T-helper 9 cell (primary cell): Measurements from ENCODE around the gene CRY1.
"Not testable (repeated sequence)": the region's sequence is repeated elsewhere in the genome, so short reads cannot be mapped to it uniquely, and the experiment has no call there.

ENCODE experiments used
- DNase-seq: peaks from one replicate; pipeline ENCODE4 v3.0.0-alpha.2; 2020

CRY1 gene

DNA sequence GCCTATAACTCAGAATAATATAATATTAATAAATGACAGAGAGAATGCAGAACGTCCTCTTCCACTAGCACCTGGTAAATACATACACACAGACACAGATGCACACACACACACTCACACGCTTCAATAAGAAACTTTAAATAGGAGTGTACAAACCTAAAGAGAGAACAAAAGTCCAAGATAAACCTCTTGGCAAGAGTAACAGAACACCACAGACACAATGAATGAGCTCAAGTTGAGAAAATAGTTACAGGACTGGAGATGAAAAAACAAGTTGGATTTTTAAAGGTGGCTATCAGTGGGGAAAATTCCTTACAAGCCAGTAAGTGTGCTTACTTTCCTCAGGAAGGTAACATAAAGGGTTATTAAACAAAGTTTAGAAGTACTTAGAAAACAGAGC, 35.2 kb downstream of the CRY1 start:
- no peak for DNase-seq

DNA sequence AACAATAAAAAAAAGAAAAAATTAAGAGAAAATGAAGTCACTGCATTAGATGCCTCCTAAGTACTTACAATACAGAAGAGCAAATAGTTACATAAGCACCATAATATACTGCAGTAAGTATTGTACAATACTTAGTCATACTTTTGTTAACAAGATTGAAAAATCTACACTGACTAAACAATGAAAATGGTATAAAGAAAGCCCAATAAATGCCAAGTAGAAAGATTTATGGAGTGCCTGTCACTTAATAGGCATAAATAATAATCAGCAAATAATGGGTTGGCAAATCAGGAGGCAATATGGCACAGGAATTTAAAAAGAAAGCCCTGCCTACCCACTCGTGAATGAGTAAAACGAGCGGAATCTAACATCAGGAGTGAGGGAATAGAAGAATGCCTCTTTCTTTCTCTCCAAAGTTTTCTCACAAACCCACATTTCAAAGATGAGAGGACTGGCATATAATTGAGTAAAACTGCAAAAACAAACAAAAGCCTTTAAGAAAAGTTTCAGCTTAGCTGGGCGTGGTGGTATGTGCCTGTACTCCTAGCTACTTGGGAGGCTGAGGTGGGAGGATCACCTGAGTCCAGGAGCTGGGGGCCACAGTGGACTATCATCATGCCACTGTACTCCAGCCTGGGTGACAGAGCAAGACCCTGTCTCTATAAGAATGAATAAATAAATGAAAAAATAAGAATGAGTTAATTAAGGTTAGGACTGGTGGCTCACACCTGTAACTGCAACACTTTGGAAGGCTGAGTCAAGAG, 36.1 kb downstream of the CRY1 start:
- DNase-seq, result no peak

DNA sequence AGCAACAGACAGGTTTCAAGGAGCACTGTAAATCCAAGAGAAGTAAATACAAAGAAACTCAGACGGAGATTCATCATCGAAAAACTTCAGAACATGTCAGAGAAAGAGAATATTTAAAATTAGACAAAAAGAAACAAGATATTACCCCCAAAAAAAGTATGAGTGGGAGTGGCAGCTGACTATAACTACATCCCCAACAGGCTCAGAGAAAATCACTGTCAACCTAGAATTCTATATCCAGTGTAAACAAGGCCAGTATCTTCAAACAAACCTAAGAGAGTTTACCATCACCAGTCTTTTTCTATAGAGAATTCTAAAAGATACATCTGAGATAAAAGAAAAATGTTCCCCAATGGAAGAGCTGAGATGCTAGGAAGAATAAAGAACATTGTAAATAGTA, 39.6 kb downstream of the CRY1 start:
- no peak for DNase-seq

DNA sequence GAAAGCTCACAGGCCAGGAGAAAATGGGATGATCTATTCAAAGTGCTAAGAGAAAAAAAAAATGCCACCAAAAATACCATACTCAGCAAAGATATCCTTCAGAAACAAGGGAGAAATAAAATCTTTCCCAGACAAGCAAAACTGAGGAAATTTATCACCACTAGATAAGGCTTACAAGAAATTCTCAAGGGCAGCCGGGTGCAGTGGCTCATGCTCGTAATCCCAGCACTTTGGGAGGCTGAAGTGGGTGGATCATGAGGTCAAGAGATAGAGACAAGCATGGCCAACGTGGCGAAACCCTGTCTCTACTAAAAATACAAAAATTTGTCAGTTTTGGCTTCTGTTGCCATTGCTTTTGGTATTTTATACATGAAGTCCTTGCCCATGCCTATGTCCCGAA, 48.2 kb downstream of the CRY1 start:
- no peak for DNase-seq

DNA sequence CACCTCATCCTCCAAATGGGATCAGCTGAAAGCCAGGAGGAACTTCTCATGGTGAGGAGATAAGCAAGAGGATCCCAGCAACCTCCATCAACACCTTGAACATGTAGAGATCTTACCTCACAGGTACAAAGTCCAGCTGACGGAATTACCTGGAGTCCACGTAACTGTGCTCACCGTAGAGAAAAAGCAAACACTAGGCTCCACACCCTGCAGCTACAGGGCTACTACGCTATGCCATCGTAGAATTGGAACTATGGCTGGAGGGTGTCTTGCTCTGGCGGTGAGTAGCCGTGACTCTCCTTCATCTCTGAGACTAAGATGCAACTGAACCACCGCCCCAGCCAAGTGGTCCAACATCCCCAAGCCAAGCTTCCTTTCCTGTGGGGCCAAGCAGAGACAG, 50.5 kb downstream of the CRY1 start:
- no peak for DNase-seq

DNA sequence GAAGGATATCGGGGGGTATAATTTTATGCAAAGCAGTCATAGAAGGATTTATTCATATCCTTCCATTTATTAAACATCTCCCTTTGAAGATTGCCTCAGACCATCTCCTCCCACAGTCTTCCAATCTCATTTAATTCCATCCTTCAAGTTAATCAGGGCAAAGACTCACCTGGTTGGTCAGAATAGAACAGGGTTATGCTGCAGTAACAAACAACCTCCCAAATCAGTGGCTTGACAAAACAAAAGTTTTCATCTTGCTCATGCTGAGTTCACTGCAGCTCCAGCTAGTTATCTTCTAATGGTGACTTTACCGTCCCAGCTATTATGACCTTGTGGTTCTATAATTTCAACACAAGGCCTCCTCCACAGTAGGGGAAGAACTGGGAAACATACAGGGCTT, 57.6 kb downstream of the CRY1 start:
- no peak for DNase-seq

DNA sequence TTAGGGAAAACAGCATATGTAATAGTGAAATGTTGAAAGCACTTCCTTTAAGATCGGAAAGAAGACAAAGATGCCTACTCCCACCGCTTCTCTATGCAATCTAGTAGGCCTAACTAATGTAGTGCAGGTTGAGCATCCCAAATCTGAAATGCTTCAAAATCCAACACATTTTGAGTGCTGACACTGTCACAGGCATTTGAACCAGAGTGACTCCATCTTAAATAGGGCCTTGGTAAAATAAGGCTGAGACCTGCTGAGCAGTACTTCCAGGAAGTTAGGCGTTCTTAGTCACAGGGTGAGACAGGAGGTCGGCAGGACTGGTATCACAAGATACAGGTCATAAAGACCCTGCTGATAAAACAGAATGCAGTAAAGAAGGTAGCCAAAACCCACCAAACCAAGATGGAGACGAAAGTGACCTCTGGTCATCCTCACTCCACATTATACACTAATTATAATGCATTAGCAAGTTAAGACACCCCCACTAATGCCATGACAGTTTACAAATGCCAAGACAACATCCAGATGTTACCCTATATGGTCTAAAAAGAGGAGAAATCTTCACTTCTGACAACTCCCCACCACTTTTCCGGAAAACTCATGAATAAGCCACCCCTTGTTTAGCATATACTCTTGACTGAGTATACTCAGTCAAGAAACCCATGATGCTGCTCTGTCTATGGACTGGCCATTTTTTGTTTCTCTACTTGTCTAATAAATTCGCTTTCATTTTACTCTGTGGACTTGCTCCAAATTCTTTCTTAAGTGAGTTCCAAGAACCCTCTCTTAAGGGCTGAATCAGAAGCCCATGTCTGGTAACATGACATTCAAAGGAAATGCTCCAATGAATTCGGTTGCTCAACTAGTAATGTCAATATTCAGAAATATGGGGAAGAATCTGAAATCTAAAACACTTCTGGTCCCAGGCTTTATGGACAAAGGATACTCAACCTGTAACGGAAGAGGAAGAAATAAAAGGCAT, 59.3 kb downstream of the CRY1 start:
- DNase-seq, result no peak

DNA sequence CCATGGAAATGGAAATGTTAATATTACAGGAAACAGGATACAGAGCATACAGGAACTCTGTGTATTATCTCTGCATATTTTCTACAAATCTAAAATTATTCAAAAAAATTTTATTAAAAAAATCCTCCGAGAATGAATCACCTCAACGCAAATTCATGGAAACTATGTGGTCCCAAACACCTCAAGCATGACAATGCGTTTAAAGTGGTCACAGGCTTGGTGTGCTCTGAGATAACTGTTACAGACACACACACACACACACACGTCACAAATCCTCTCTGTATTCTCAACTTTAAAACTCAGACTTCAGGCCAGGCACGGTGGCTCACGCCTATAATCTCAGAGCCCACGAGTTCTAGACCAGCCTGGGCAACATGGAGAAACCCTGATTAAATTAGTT, 61.1 kb downstream of the CRY1 start:
- DNase-seq, result no peak

DNA sequence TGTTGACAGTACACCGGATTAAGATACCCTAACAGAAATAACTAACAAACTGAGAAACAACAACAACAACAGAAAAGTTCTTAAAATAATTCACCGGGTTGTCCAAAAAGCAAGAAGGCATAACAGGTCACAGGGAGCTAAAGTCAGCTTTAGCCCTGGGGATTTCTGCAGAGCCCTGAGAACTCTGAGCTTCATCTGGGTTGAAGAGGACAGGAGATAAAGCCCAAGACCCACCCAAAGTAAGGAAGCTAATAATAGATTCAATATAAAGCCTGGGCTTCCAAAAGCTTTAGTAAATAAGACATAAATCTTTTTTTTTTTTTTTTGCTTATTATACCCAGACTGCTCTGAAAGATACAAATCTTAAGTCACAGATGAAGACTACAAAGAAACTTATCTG, 62.3 kb downstream of the CRY1 start:
- DNase-seq, result no peak

DNA sequence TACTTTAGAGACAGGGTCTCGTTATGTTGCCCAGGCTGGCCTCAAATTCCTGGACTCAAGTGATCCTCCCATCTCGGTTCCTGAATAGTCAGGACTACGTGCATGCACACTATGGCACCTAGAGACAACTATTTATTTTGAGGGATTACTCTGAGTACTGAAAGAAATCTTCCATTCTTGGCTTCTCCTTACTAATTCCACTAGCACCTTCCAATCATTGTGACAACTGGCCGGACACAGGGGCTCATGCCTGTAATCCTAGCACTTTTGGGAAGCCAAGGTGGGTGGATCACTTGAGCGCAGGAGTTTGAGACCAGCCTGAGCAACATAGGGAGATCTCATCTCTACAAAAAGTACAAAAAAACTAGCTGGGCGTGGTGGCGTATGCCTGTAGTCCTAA, 64.3 kb downstream of the CRY1 start:
- DNase-seq, result no peak

DNA sequence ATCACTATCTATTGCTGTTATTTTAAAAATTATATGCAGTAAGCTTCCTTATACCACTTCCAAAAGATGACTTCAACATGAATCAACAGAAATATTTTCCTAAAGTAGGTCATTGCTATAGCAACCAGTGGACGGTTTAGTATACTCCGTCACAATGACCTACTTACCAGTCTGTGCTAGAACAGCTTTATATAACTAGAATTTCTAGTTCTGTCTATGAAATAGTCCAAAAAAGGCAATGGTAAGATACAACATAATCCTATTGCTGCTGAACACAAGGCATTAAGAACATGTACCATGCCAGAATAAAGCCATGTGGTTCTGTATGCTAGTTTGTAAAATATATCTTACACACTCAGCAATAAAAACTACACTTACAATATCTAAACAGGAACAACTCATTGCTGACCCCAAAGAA, 65.7 kb downstream of the CRY1 start:
- no peak for DNase-seq

DNA sequence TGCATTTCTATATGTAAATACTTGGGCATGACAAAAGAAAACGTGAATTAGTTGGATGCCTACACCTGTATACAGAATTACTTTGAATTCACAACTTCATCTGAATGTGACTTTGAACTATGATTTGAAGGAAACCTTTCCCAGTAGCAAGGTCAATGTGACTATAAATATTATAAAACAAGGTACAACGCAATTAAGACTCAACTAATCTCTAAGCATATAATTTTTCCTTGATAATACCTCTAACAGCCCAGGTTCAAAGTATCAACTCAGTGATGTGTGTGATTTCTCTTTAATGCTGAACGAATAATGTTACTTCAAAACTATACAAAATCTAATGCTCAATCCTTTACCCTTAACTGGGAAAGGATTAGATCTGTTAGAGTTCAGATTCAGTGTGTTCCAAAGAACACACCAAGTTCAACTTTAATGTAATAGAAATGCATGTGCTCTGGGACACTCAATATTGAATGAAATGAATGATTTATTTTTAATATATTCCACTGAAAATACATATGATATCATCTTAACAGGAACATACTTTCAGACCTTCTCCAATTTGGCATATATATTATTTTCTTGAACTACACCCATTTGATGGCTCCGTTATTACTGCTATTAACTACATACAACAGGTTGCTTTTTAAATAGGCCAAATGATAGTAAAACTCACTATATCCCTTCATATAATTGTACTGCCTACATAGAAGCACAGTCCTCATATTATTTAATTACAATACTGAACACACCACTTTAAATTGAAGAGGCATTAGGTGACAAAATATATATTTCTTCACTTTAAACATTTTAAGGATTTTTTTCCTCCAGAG, 66.3 kb downstream of the CRY1 start:
- no peak for DNase-seq

DNA sequence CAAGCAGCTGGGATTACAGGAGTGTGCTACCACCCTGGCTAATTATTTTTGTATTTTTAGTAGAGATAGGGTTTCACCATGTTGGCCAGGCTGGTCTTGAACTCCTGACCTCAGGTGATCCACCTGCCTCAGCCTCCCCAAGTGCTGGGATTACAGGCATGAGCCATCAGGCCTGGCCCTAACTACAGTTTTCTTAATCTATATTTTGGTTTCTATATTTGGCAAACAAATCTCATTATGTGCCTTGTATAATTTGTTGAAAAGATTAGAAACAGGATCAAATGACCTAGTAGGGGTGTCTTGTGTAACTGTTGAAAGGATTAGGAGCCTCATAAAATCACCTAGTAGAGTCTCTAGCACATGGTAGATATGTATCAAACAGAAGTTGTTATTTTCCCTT, 67.0 kb downstream of the CRY1 start:
- DNase-seq, result not testable (repeated sequence)

DNA sequence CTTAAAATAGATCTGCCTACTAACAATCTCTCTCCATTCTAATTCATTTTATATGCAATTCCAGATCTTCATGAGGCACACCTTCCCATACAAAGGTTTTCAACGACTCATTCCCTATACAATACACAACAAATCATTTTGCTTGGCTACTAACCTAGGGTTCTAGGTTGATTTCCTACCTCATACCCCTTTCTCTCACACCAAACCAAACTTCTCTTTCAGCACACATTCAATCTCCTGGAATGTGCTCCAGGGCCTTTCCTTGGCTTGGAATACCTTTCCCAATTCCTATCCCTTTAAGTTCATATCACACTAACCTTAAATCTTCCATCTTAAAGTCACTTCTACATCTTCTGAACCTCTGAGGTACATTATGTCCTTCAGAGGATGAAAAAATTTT, 67.7 kb downstream of the CRY1 start:
- DNase-seq, result no peak

DNA sequence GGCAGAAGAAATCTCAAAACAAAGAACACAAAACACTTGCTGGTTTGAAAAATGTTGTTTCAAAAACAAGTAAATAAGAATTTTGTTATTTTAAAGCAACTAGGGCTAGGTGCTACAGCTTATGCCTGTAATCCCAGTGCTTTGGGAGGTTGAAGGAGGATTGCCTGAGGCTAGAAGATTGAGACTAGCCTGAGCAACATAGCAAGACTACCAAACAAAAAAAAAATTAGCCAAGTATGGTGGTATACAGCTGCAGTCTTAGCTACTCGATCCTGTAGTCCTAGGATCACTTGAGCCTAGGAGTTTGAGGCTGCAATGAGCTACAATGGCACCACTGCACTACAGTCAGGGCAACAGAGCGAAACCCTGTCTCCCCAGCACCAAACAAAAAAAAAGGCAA, 73.8 kb downstream of the CRY1 start:
- DNase-seq, result no peak

DNA sequence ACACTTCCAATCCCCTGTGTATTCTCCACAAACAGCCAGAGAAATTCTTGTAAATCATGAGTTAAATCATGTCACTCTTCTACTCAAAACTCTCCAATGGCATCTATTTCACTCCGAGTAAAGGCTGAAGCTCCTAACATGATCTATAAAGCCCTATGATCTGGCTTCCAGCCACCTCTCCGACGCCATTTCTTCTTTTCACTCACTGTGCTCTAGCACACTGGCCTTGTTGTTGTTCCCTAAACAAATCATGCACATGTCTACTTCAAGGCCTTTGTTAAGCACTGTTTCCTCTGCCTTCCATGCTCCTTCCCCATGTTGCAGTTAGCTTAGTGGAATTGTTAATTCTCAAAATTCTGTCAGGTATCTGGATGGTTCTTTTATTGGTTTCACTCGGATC, 76.3 kb downstream of the CRY1 start:
- DNase-seq, result no peak

DNA sequence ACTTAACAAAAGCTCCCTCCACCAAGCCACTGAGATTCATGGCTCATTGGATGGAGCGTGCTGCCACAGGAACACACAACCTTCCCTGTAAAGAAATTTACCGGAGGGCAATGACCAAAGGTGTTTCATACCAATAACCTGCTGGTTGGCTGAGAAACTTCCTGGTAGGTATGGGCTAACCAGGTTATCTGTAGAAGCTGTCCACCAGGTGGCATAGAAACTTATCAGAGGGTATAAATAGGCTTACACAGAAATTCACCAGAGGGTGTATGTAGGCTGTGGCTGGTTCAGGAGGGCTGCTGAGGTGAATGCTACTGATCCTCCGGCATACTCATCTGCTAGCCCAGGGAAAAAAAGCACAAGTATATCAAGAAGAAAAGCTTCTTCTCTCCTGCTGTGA, 79.3 kb downstream of the CRY1 start:
- DNase-seq, result no peak

DNA sequence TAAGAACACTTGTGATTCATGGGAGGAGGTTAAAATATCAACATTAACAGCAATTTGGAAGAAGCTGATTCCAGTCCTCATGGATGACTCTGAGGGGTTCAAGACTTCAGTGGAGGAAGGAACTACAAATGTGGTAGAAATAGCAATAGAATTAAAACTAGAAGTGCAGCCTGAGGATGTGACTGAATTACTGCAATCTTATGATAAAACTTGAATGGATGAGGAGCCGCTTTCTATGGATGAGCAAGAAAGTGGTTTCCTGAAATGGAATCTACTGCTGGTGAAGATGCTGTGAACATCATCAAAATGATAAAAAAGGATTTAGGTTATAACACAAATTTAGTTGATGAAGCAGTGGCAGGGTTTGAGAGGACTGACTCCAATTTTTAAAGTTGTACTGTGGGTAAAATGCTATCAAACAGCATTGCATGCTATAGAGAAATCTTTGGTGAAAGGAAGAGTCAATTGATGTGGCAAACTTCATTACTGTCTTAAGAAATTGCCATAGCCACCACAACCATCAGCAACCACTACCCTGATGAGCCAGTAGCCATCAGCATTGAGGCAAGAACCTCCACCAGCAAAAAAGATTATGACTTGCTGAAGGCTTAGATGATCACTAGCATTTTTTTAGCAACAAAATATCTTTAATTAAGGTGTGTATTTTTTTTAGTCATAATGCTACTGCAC, 80.5 kb downstream of the CRY1 start:
- DNase-seq, result no peak

DNA sequence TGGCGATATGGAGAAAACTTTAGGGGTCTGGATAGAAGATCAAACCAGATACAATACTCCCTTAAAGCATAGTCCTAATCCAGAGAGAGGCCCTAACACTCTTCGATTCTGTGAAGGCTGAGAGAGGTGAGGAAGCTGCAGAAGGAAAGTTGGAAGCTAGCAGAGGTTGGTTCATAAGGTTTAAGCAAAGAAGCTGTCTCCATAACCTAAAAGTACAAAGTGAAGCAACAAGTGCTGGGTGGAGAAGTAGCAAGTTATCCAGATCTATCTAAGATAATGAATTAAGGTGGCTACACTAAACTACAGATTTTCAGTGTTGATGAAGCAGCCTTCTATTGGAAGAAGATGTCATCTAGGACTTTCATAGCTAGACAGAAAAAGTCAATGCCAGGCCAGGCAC, 81.8 kb downstream of the CRY1 start:
- no peak for DNase-seq

DNA sequence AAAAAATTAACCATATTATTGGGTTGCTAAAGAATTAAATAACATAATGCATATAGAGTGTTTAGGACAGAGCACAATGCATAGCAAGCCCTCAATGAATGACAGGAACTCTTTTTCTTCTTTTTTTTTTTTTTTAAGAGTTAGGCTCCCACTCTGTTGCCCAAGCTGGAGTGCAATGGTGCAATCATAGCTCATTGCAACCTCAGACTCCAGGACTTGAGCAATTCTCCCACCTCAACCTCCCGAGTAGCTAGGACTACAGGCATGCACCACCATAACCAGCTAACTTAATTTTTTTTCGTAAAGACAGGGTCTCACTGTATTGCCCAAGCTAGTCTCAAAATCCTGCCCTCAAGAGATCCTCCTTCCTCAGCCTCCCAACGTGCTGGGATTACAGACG, 85.9 kb downstream of the CRY1 start:
- no peak for DNase-seq

DNA sequence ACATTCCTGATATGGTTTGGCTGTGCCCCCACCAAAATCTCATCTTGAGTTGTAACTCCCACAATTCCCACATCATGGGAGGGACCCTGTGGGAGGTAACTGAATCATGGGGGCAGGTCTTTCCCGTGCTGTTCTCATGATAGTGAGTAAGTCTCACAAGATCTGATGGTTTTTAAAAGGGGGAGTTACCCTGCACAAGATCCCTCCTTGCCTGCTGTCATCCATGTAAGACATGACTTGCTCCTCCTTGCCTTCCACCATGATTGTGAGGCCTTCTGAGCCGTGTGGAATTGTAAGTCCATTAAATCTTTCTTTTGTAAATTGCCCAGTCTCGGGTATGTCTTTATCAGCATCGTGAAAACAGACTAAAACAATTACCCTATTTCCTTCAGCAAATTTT, 90.7 kb downstream of the CRY1 start:
- not testable (repeated sequence) for DNase-seq

DNA sequence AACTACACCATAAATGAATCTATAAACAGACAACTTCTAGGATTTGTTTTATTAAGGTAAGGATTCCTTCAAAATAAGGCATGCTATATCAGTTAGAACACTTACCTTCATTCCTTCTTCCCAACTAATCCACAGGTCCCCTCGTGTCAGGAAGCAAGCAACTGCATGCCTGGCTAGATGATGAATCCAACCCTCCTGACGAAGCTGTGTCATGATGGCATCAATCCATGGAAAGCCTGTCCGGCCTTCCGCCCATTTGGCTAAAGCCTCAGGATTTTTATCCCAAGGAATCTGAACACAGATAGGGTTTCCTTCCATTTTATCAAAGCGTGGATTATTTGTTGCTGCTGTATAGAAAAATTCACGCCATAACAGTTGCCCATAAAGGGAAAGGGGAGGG, 93.9 kb downstream of the CRY1 start:
- no peak for DNase-seq

DNA sequence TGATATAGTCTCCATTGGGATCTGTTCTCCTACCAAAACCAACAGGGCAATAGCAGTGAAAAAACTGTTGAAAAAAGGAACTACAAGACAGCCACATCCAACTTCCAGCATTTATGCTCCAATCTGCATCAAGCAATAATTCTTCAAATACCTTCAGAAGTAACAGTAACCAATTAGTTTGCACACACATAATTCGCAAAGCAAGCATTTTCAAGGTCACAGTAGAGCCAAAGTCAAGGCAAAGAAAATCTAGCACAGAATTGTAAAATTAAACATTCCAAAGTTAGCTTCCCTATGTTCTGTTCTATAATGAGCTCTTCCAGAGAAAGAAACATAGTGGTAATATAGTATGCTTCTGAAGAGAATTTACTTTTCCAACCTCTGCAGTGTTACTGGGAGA, 95.4 kb downstream of the CRY1 start:
- DNase-seq, result no peak
